ENCODE measurements around the gene AMN1.
A peak's percentile ranks its signal among the peaks of the same experiment; 100 is the strongest.
"Not testable (repeated sequence)": the region's sequence is repeated elsewhere in the genome, so short reads cannot be mapped to it uniquely, and the experiment has no call there.

The AMN1 gene

DNA sequence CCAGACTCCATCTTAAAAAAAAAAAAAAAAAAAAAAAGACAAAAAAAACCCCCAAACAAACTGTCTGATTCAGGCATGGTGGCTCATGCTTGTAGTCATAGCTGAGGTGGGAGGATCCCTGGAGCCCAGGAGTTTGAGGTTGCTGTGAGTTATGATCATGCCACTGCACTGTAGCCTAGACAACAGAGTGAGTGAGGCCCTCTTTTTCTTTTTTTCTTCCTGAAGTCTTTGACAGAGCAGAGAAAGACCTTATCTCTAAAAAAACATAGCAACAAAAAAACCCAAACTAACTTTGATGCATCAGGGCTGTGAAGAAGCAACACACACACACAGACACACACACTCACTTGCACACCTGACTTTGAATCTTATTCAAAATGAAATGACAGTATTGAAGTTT, 7.7 kb upstream of the AMN1 start:
- DNase-seq: peak; percentile 92
- Histone ChIP-seq H2BK12ac (ENCODE audit: low read length in 2 of 2) (peak overlapping the region in 1 of 2 experiments; percentile 64), H4K8ac (ENCODE audit: low read length) (no peak overlapping the region), H3K36me3 (ENCODE audit: control insufficient read depth in 1 of 2, insufficient read depth in 2 of 2, low read depth in 1 of 2, low read length in 2 of 2) (no peaks in the 10 kb centered on the region), H2BK5ac (ENCODE audit: low read depth, low read length, poor library complexity, severe bottlenecking) (no peak overlapping the region), H2AFZ (ENCODE audit: low read depth, low read length) (no peak overlapping the region), H3K18ac (ENCODE audit: low read depth in 1 of 2, low read length in 2 of 2) (no peak overlapping the region), H2BK15ac (ENCODE audit: low read depth, poor library complexity, severe bottlenecking) (peak overlapping the region; percentile 34), H3K4ac (ENCODE audit: low read depth in 1 of 2, low read length in 2 of 2) (no peak overlapping the region), H2AK5ac (ENCODE audit: low read length, severe bottlenecking) (no peak overlapping the region), H3K9me3 (ENCODE audit: control insufficient read depth, low read length) (no peaks in the 10 kb centered on the region), H3K14ac (ENCODE audit: low read length in 2 of 2) (no peak overlapping the region), H3K4me3 (ENCODE audit: insufficient read depth in 1 of 2, low read depth in 1 of 2, low read length in 2 of 2) (no peak overlapping the region), H3K23ac (ENCODE audit: low read length in 2 of 2) (no peak overlapping the region), H3K79me1 (replicated peaks; ENCODE audit: low read length, poor library complexity, severe bottlenecking) (no peaks in the 10 kb centered on the region), H3K4me2 (ENCODE audit: low read length, poor library complexity, severe bottlenecking) (no peak overlapping the region), H4K91ac (ENCODE audit: low read length) (no peak overlapping the region), H2BK120ac (ENCODE audit: low read depth, low read length) (no peak overlapping the region), H3K27me3 (ENCODE audit: control insufficient read depth in 1 of 2, insufficient read depth in 1 of 2, low read length in 2 of 2) (no peaks in the 10 kb centered on the region), H3K9ac (ENCODE audit: low read length) (peak overlapping the region; percentile 68), H3K27ac (ENCODE audit: low read length, poor library complexity, severe bottlenecking) (no peak overlapping the region), H3K4me1 (ENCODE audit: control insufficient read depth, insufficient read depth, low read depth, low read length) (peaks cover 4% of the 10 kb centered on the region)

DNA sequence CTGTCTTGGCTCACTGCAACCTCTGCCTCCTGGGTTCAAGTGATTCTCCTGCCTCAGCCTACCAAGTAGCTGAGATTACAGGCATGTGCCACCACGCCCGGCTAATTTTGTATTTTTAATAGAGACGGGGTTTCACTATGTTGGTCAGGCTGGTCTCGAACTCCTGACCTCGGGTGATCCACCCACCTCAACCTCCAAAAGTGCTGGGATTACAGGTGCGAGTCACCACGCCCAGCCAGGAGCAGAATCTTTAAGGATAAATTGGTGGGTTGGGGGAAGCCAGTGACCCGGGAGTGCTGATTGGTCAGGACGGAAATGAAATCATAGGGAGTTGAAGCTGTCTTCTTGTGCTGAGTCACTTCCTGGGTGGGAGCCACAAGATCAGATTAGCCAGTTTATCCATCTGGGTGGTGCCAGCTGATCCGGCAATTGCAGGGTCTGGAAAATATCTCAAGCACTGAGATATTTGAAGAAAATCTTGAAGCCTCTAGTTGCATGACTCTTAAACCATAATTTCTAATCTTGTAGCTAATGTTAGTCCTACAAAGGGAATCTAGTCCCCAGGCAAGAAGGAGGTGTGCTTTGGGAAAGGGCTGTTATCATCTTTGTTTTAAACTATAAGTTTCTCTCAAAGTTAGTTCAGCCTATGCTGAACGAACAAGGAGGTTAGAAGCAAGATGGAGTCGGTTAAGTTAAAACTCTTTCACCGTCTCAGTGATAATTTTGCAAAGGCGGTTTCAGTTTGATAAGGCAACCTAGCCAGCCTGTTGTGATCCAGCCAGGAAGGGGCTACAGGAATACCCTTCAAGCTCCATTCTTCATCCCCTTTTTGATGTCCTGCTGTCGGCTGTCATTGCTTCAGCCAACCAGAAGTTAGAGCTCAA, 5.0 kb upstream of the AMN1 start:
- peak overlapping the region; percentile 88 for H2BK120ac ChIP-seq (ENCODE audit: low read depth, low read length)
- DNase-seq: peak; percentile 29
- not testable (repeated sequence) for H3K4me1 ChIP-seq (ENCODE audit: control insufficient read depth, insufficient read depth, low read depth, low read length)

DNA sequence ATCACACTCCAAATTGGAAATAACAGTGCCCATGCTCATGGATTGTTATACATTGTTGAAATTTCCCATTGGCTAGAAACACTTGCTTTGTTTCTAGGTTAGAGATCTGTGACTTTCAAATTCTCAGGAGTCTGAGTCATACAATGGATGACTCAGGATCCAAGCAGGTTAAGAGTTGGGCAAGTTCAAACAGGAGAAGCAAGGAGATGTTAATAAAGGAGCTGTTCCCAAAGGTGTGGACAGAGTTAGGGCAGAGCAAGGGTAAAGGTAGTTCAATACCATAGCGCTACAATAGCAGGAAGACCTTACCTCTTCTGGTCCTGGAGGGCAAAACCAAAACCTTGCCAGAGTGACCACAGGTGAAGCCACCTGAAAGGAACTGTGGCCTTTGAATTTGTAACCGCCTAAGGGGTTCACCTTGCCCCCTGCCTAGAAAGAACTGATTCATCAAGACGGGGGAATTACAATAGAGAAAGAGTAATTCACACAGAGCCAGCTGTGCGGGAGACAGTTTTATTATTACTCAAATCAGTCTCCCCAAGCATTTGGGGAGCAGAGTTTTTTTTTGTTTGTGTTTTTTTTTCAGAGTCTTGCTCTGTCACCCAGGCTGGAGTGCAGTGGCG, 4.2 kb upstream of the AMN1 start:
- H2BK12ac ChIP-seq (ENCODE audit: low read length in 2 of 2): peak overlapping the region; percentile 96 to 99
- H3K4me3 ChIP-seq (ENCODE audit: insufficient read depth in 1 of 2, low read depth in 1 of 2, low read length in 2 of 2): no peak overlapping the region
- WGBS: 94% methylated on average over 5 of the region's 5 CpGs

More for the DNA sequence above, 5.0 kb upstream of the AMN1 start:
- H3K4me2 ChIP-seq (ENCODE audit: low read length, poor library complexity, severe bottlenecking); H3K23ac ChIP-seq (ENCODE audit: low read length in 2 of 2); H3K4me3 ChIP-seq (ENCODE audit: insufficient read depth in 1 of 2, low read depth in 1 of 2, low read length in 2 of 2); H3K36me3 ChIP-seq (ENCODE audit: control insufficient read depth in 1 of 2, insufficient read depth in 2 of 2, low read depth in 1 of 2, low read length in 2 of 2); H3K27me3 ChIP-seq (ENCODE audit: control insufficient read depth in 1 of 2, insufficient read depth in 1 of 2, low read length in 2 of 2); H3K9me3 ChIP-seq (ENCODE audit: control insufficient read depth, low read length); H2BK5ac ChIP-seq (ENCODE audit: low read depth, low read length, poor library complexity, severe bottlenecking); H3K9ac ChIP-seq (ENCODE audit: low read length); H2AFZ ChIP-seq (ENCODE audit: low read depth, low read length); H3K14ac ChIP-seq (ENCODE audit: low read length in 2 of 2); H3K79me1 ChIP-seq (replicated peaks; ENCODE audit: low read length, poor library complexity, severe bottlenecking): not testable (repeated sequence)
- 82% methylated on average over 13 of the region's 15 CpGs for WGBS
- peak overlapping the region; percentile 98 for H3K27ac ChIP-seq (ENCODE audit: low read length, poor library complexity, severe bottlenecking)
- H2BK12ac ChIP-seq (ENCODE audit: low read length in 2 of 2): peak overlapping the region; percentile 63 to 94
- H2BK15ac ChIP-seq (ENCODE audit: low read depth, poor library complexity, severe bottlenecking): peak overlapping the region; percentile 45
- peak overlapping the region; percentile 91 for H2AK5ac ChIP-seq (ENCODE audit: low read length, severe bottlenecking)
- H3K4ac ChIP-seq (ENCODE audit: low read depth in 1 of 2, low read length in 2 of 2): peak overlapping the region in 1 of 2 experiments; percentile 97
- peak overlapping the region; percentile 78 to 84 for H3K18ac ChIP-seq (ENCODE audit: low read depth in 1 of 2, low read length in 2 of 2)
- H4K91ac ChIP-seq (ENCODE audit: low read length): peak overlapping the region; percentile 70
- H4K8ac ChIP-seq (ENCODE audit: low read length): peak overlapping the region; percentile 76

DNA sequence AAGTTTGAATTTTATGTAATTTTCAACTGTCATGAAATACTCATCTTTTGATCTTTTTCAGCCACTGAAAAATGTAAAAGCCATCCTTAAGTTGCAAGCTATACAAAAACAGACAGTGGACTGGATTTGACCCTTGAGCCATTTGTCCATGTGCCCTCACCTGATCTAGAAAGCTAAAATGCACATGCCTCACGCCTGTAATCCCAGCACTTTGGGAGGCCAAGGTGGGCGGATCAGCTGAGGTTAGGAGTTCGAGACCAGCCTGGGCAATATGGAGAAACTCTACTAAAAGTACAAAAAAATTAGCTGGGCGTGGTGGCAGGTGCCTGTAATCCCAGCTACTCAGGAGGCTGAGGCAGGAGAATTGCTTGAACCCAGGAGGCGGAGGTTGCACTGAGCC, 2.4 kb upstream of the AMN1 start:
- not testable (repeated sequence) for H3K4me2 ChIP-seq (ENCODE audit: low read length, poor library complexity, severe bottlenecking); H3K9ac ChIP-seq (ENCODE audit: low read length); H3K27ac ChIP-seq (ENCODE audit: low read length, poor library complexity, severe bottlenecking); H3K4me1 ChIP-seq (ENCODE audit: control insufficient read depth, insufficient read depth, low read depth, low read length); H3K36me3 ChIP-seq (ENCODE audit: control insufficient read depth in 1 of 2, insufficient read depth in 2 of 2, low read depth in 1 of 2, low read length in 2 of 2); H3K23ac ChIP-seq (ENCODE audit: low read length in 2 of 2); H2BK5ac ChIP-seq (ENCODE audit: low read depth, low read length, poor library complexity, severe bottlenecking); H3K27me3 ChIP-seq (ENCODE audit: control insufficient read depth in 1 of 2, insufficient read depth in 1 of 2, low read length in 2 of 2); H2AK5ac ChIP-seq (ENCODE audit: low read length, severe bottlenecking); H3K4me3 ChIP-seq (ENCODE audit: insufficient read depth in 1 of 2, low read depth in 1 of 2, low read length in 2 of 2); H3K79me1 ChIP-seq (replicated peaks; ENCODE audit: low read length, poor library complexity, severe bottlenecking); H2AFZ ChIP-seq (ENCODE audit: low read depth, low read length); DNase-seq; H3K9me3 ChIP-seq (ENCODE audit: control insufficient read depth, low read length); H2BK15ac ChIP-seq (ENCODE audit: low read depth, poor library complexity, severe bottlenecking)
- Histone ChIP-seq H2BK120ac (ENCODE audit: low read depth, low read length) (peak overlapping the region; percentile 99), H4K91ac (ENCODE audit: low read length) (peak overlapping the region; percentile 80), H4K8ac (ENCODE audit: low read length) (peak overlapping the region; percentile 70), H3K18ac (ENCODE audit: low read depth in 1 of 2, low read length in 2 of 2) (peak overlapping the region; percentile 75 to 87), H3K4ac (ENCODE audit: low read depth in 1 of 2, low read length in 2 of 2) (peak overlapping the region in 1 of 2 experiments; percentile 95), H2BK12ac (ENCODE audit: low read length in 2 of 2) (peak overlapping the region; percentile 49 to 91), H3K14ac (ENCODE audit: low read length in 2 of 2) (peak overlapping the region in 1 of 2 experiments; percentile 61)
- WGBS: 96% methylated on average over 5 of the region's 5 CpGs

More for the DNA sequence above, 4.2 kb upstream of the AMN1 start:
- peak overlapping the region; percentile 65 for H4K91ac ChIP-seq (ENCODE audit: low read length)
- H2BK120ac ChIP-seq (ENCODE audit: low read depth, low read length): peak overlapping the region; percentile 66
- peaks cover 6% of the 10 kb centered on the region for H3K79me1 ChIP-seq (replicated peaks; ENCODE audit: low read length, poor library complexity, severe bottlenecking)
- peak; percentile 85 for DNase-seq
- no peaks in the 10 kb centered on the region for H3K9me3 ChIP-seq (ENCODE audit: control insufficient read depth, low read length)
- peak overlapping the region; percentile 88 to 90 for H3K18ac ChIP-seq (ENCODE audit: low read depth in 1 of 2, low read length in 2 of 2)
- no peak overlapping the region for H3K9ac ChIP-seq (ENCODE audit: low read length)
- no peak overlapping the region for H2AFZ ChIP-seq (ENCODE audit: low read depth, low read length)
- H3K27ac ChIP-seq (ENCODE audit: low read length, poor library complexity, severe bottlenecking): peak overlapping the region; percentile 98
- H3K36me3 ChIP-seq (ENCODE audit: control insufficient read depth in 1 of 2, insufficient read depth in 2 of 2, low read depth in 1 of 2, low read length in 2 of 2): no peaks in the 10 kb centered on the region
- H3K4ac ChIP-seq (ENCODE audit: low read depth in 1 of 2, low read length in 2 of 2): peak overlapping the region; percentile 46 to 88
- peak overlapping the region; percentile 70 for H4K8ac ChIP-seq (ENCODE audit: low read length)
- H2BK5ac ChIP-seq (ENCODE audit: low read depth, low read length, poor library complexity, severe bottlenecking): peak overlapping the region; percentile 90
- no peak overlapping the region for H3K4me2 ChIP-seq (ENCODE audit: low read length, poor library complexity, severe bottlenecking)
- no peak overlapping the region for H3K14ac ChIP-seq (ENCODE audit: low read length in 2 of 2)
- no peak overlapping the region for H2BK15ac ChIP-seq (ENCODE audit: low read depth, poor library complexity, severe bottlenecking)
- H2AK5ac ChIP-seq (ENCODE audit: low read length, severe bottlenecking): peak overlapping the region; percentile 78
- peaks cover 5% of the 10 kb centered on the region for H3K4me1 ChIP-seq (ENCODE audit: control insufficient read depth, insufficient read depth, low read depth, low read length)
- no peak overlapping the region for H3K23ac ChIP-seq (ENCODE audit: low read length in 2 of 2)
- no peaks in the 10 kb centered on the region for H3K27me3 ChIP-seq (ENCODE audit: control insufficient read depth in 1 of 2, insufficient read depth in 1 of 2, low read length in 2 of 2)
